HG03565 (cell line): Measurements from ENCODE around the gene ZNF91.
"Not testable (repeated sequence)": the region's sequence is repeated elsewhere in the genome, so short reads cannot be mapped to it uniquely, and the experiment has no call there.

Source experiments
- ATAC-seq: cut with Tn5 transposase; IDR thresholded peaks from one replicate; pipeline ENCODE4 v1.9.1; 2021; ENCODE audit warnings: mild to moderate bottlenecking, moderate library complexity; ENCODE audit not compliant: unreplicated experiment

ZNF91 gene

DNA sequence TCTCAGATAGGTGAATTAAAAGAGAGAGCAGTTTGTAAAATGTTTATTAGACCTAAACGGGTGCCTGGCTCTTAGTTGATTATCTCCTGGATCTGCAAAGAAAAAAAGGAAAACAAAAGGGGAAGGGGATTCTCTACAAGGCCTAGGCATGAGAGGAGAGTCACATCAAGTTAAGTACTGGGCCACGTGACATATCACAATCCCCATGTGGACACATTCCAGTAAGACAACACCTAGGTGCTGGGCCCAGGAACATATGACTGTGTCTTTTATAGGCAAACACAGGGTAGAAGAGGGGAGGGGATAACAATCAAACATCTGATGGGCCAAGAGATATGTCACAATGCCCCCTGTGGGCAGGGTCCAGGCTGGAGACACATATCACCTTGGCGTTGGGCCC lies 4.2 kb upstream of the ZNF91 start:
- ATAC-seq: no peak

- peak; percentile 4 for ATAC-seq
Observed at GRCh38 chr19:23395722-23396117, 449 bp upstream of the ZNF91 start.

DNA sequence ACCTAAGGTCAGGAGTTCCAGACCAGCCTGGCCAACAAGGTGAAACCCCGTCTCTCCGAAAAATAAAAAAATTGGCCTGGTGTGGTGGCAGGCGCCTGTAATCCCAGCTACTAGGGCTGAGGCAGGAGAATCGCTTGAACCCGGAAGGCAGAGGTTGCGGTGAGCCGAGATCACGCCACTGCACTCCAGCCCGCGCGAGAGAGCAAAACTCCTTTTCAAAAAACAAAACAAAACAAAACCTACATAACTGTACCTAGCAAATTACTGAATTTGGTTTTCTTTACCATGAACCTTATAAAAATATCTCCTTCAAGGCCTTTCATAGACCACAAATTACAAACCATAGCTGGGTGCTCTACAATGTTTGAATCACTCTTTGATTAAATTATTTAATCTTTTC lies 760 bp downstream of the ZNF91 start:
- ATAC-seq: no peak

- ATAC-seq: no peak
Observed at GRCh38 chr19:23393121-23393520, 2.1 kb downstream of the ZNF91 start.

- ATAC-seq: no peak
Observed at GRCh38 chr19:23391236-23391635, 4.0 kb downstream of the ZNF91 start.

- no peak for ATAC-seq
Observed at GRCh38 chr19:23385404-23385803, 9.9 kb downstream of the ZNF91 start.

GRCh38 chr19:23384858-23385257 lies 10.4 kb downstream of the ZNF91 start:
- no peak for ATAC-seq

DNA sequence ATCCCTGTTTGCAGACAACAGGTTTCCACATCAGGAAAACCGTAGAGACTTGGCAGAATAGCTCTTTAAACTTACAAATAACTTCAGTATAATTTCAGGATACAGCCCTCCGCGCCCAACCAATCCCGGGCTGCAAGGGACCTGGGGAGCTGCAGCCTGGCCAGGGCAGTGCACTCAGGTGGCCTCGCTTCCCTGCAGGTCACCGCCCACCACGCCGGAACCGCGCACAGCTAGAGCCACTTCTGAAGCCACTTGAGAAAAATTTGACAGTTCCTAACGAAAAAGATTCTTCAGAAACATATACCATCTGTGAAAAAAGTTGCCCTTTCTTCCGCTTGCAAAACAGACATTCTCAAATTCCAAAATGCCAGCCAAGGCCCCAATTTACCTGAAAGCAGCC lies 11.1 kb downstream of the ZNF91 start:
- no peak for ATAC-seq

- no peak for ATAC-seq
Observed at GRCh38 chr19:23382955-23383354, 12.3 kb downstream of the ZNF91 start.

DNA sequence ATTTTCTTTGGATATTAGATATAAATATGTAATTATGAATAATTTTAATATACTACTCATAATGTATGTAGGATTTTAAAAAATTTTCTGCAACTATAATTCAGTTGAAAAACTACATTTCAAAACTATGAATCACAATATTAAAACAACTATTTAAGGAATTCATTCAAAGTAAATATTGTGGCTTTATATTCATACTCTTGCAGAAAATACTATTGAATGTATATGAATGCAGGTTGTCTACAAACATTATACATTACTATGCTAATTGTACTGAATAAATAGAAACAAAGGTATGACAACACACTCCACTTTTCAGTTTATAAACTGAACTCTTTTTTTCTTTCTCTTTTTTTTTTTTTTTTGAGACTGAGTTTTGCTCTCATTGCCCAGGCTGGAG lies 14.2 kb downstream of the ZNF91 start:
- ATAC-seq: no peak

- ATAC-seq: not testable (repeated sequence)
Observed at GRCh38 chr19:23379671-23380070, 15.6 kb downstream of the ZNF91 start.

GRCh38 chr19:23378948-23379347 lies 16.3 kb downstream of the ZNF91 start:
- no peak for ATAC-seq

DNA sequence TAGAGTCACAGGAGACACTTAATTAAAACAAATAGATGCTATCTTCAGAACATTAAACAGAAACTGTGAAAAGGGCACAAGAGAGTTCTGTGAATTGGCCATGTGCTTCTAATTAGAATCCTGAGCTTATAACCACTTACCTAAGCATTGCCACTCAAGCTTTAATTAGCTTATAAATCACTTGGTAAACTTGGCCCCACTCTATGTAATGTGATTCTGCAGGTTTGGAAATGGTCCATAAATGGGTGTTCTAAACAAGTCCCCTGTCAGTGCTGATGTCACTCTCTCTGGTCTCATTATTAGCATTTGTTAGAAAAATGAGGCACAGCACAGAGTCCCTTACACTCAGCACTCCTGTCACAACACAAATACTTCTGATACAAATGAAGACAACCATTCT lies 18.0 kb downstream of the ZNF91 start:
- ATAC-seq: no peak

DNA sequence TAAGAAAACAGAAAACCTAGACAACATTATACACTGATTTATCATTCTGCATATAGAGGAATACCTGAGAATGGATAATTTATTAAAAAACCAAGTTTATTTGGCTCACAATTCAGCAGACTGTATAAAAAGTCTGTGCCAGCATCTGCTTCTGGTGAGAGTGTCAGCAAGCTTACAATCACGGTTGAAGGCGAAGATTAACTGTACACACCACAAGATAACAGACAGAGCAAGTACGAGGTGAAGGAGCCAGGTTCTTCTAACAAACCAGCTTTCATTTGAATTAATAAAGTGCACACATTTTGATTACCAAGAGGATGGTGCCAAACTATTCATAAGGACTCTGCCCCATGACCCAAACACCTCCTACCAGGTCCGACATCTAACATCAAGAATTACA lies 28.8 kb downstream of the ZNF91 start:
- ATAC-seq: no peak

- not testable (repeated sequence) for ATAC-seq
Observed at GRCh38 chr19:23366031-23366430, 29.2 kb downstream of the ZNF91 start.

- ATAC-seq: no peak
Observed at GRCh38 chr19:23365222-23365621, 30.0 kb downstream of the ZNF91 start.

GRCh38 chr19:23361843-23362242 lies 33.4 kb downstream of the ZNF91 start:
- not testable (repeated sequence) for ATAC-seq

- ATAC-seq: no peak
Observed at GRCh38 chr19:23351806-23352205, 43.5 kb downstream of the ZNF91 start.

- no peak for ATAC-seq
Observed at GRCh38 chr19:23346696-23347095, 48.6 kb downstream of the ZNF91 start.

- no peak for ATAC-seq
Observed at GRCh38 chr19:23345838-23346237, 49.4 kb downstream of the ZNF91 start.

DNA sequence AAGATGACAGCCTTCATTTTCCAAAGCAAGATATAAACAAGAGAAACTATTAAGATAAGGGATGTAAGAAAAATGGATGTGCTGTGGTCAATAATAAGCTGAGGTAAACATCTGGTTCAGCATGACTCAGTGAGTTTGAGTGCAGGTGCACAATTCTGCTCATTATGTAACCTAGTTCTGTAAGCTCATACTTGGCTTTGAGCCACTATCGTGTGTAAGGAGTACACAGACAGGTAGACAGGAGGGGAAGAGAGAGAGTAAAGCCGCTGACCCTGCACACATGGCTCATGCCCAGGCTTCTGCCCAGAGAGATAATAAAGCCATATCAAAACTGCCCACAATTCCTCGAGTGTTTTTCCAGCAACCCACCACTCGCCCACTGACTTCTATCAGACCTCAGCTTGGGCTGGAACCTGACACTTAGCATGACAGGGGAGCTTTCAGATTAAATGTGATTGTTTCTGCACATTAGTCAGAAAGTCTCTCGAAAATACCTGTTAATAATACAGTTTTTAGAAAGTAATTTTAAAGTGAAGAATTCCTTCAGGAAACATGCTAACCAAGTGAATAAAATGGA lies 51.7 kb downstream of the ZNF91 start:
- ATAC-seq: no peak

DNA sequence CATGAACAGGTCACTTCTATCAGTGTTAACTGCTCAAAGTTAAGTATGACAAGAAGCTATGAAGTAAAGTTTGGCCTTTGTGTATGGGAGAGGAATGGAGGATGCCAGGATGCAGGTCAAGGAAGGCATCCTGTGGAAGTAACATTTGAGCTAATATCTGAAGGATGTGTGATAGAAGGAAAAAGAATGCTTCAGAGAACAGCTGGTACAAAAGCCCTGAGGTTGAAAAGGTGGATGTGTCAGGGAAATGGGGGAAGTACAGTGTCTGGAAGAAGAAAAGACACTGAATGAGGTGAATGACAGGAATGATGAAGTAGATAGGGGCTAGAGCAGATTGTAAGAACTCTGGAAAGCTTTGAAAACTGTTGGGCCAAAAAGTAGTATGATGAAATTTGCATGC lies 67.1 kb downstream of the ZNF91 start:
- no peak for ATAC-seq

- no peak for ATAC-seq
Observed at GRCh38 chr19:23321953-23322549, 73.2 kb downstream of the ZNF91 start.
